Loucy (cell line): Measurements from ENCODE around the gene TRIM52.

Experiments used
- H2AFZ ChIP-seq: fragments of 200-600 bp; sonication (generic); 2 replicates; pipeline ENCODE4 v1.6.0; 2016; ENCODE audit warnings: antibody characterized with exemption, mild to moderate bottlenecking, low read length, moderate library complexity
- H3F3A ChIP-seq: fragments of 200-600 bp; 2 replicates; pipeline ENCODE4 v1.6.0; 2016; ENCODE audit warnings: antibody characterized with exemption, low read depth, mild to moderate bottlenecking
- H3K27me3 ChIP-seq: fragments of 200-600 bp; sonication (generic); 2 replicates; pipeline ENCODE4 v1.6.1; 2014; ENCODE audit warnings: low read length, mild to moderate bottlenecking; ENCODE audit not compliant: insufficient read depth, poor library complexity, severe bottlenecking
- H3K36me3 ChIP-seq: fragments of 200-600 bp; sonication (generic); 2 replicates; pipeline ENCODE4 v1.6.1; 2016; ENCODE audit warnings: low read length; ENCODE audit not compliant: insufficient read depth
- H3K4me1 ChIP-seq: fragments of 200-600 bp; sonication (generic); 2 replicates; pipeline ENCODE4 v1.5.1; 2014; ENCODE audit warnings: low read length, mild to moderate bottlenecking; ENCODE audit not compliant: insufficient read depth, poor library complexity, severe bottlenecking
- H3K4me2 ChIP-seq: fragments of 200-600 bp; sonication (generic); 2 replicates; pipeline ENCODE4 v1.6.0; 2014; ENCODE audit warnings: antibody characterized with exemption, low read length, low read depth, mild to moderate bottlenecking; ENCODE audit not compliant: poor library complexity, severe bottlenecking
- H3K4me3 ChIP-seq: fragments of 200-600 bp; sonication (generic); 2 replicates; pipeline ENCODE4 v1.5.1; 2014; ENCODE audit warnings: low read length, mild to moderate bottlenecking, mixed read lengths; ENCODE audit not compliant: poor library complexity, severe bottlenecking
- H3K79me2 ChIP-seq: fragments of 200-600 bp; sonication (generic); 2 replicates; pipeline ENCODE4 v1.6.1; 2014; ENCODE audit warnings: low read length; ENCODE audit not compliant: insufficient read depth
- H3K9ac ChIP-seq: fragments of 200-600 bp; sonication (generic); 2 replicates; pipeline ENCODE4 v1.6.0; 2014; ENCODE audit warnings: mild to moderate bottlenecking, low read depth, low read length, moderate library complexity; ENCODE audit not compliant: poor library complexity, severe bottlenecking
- H3K9me2 ChIP-seq: fragments of 200-600 bp; sonication (generic); replicated peaks from 2 replicates; pipeline ENCODE4 v1.6.1; 2016; ENCODE audit warnings: low read depth, low read length, mixed read lengths
- H3K9me3 ChIP-seq: fragments of 200-600 bp; sonication (generic); 2 replicates; pipeline ENCODE4 v1.6.1; 2014; ENCODE audit warnings: mild to moderate bottlenecking, antibody characterized with exemption, low read length, low read depth; ENCODE audit not compliant: insufficient read depth
- H4K20me1 ChIP-seq: fragments of 200-600 bp; sonication (generic); 2 replicates; pipeline ENCODE4 v1.6.0; 2014; ENCODE audit warnings: antibody characterized with exemption, low read length, mild to moderate bottlenecking; ENCODE audit not compliant: insufficient read depth, poor library complexity, severe bottlenecking
- CTCF ChIP-seq: fragments of 200-600 bp; sonication (generic); conservative IDR thresholded peaks from 2 replicates; pipeline ENCODE4 v1.5.1; 2014; ENCODE audit warnings: mild to moderate bottlenecking, antibody characterized with exemption, low read length
- EZH2phosphoT487 ChIP-seq: fragments of 200-600 bp; IDR thresholded peaks from 2 replicates; pipeline ENCODE4 v1.6.1; 2018; ENCODE audit warnings: antibody characterized with exemption, mild to moderate bottlenecking, moderate library complexity, borderline replicate concordance

The TRIM52 gene

GRCh38 chr5:181261320-181262049, 542 bp upstream of the TRIM52 start:
- H3K79me2 ChIP-seq: peaks cover 40% of the 10 kb centered on the region
- peaks cover 14% of the 10 kb centered on the region for H3K4me1 ChIP-seq
- H3K4me3 ChIP-seq: peak overlapping the region; percentile 97
- no peaks in the 10 kb centered on the region for H3F3A ChIP-seq
- H3K4me2 ChIP-seq: peak overlapping the region; percentile 97
- H3K9me2 ChIP-seq: no peaks in the 10 kb centered on the region
- H2AFZ ChIP-seq: peak overlapping the region; percentile 83
- no peaks in the 10 kb centered on the region for H3K27me3 ChIP-seq
- no peak for TF ChIP-seq EZH2phosphoT487
- TF ChIP-seq CTCF: no peak
- peaks cover 10% of the 10 kb centered on the region for H4K20me1 ChIP-seq
- peak overlapping the region; percentile 98 for H3K9ac ChIP-seq
- H3K9me3 ChIP-seq: no peaks in the 10 kb centered on the region
- H3K36me3 ChIP-seq: no peaks in the 10 kb centered on the region

- H2AFZ ChIP-seq: peak overlapping the region; percentile 83; the same call in 1 of the 2 replicates
- H3K4me2 ChIP-seq: peak overlapping the region; percentile 97
- H3F3A ChIP-seq: no peaks in the 10 kb centered on the region
- H3K9me2 ChIP-seq: no peaks in the 10 kb centered on the region
- H3K4me1 ChIP-seq: peaks cover 25% of the 10 kb centered on the region
- peaks cover 13% of the 10 kb centered on the region for H4K20me1 ChIP-seq
- H3K9me3 ChIP-seq: no peaks in the 10 kb centered on the region
- H3K9ac ChIP-seq: peak overlapping the region; percentile 98
- H3K27me3 ChIP-seq: no peaks in the 10 kb centered on the region
- H3K4me3 ChIP-seq: peak overlapping the region; percentile 97
- H3K79me2 ChIP-seq: peaks cover 53% of the 10 kb centered on the region
- no peak for TF ChIP-seq EZH2phosphoT487
- no peak for TF ChIP-seq CTCF
- no peaks in the 10 kb centered on the region for H3K36me3 ChIP-seq
Measured at GRCh38 chr5:181259974-181260719, 796 bp downstream of the TRIM52 start.

GRCh38 chr5:181259283-181259682, 1.7 kb downstream of the TRIM52 start:
- TF ChIP-seq CTCF (no peak), EZH2phosphoT487 (no peak)
- H3K4me1 ChIP-seq: peaks cover 25% of the 10 kb centered on the region
- H2AFZ ChIP-seq: no peak overlapping the region
- peaks cover 13% of the 10 kb centered on the region for H4K20me1 ChIP-seq
- no peaks in the 10 kb centered on the region for H3K27me3 ChIP-seq
- H3K4me2 ChIP-seq: peak overlapping the region; percentile 97
- H3K9ac ChIP-seq: no peak overlapping the region
- no peaks in the 10 kb centered on the region for H3K9me3 ChIP-seq
- H3K9me2 ChIP-seq: no peaks in the 10 kb centered on the region
- no peaks in the 10 kb centered on the region for H3K36me3 ChIP-seq
- H3F3A ChIP-seq: no peaks in the 10 kb centered on the region
- peak overlapping the region; percentile 97 for H3K4me3 ChIP-seq
- H3K79me2 ChIP-seq: peaks cover 59% of the 10 kb centered on the region
